Measurements from ENCODE around the gene MYO15B. TPM values are rescaled to one million over a fixed set of nuclear protein-coding genes. Genes with fewer than 3 reads are reported as not detected.

The MYO15B gene
- total and polyA plus RNA-seq, 2 of the 13 experiments (the other 11 are each of a cell fraction or from before 2014, with no cell fraction given): 2.8 to 8.1 TPM

- TF ChIP-seq USF2 (IDR thresholded peaks at IDR 0.05; ENCODE audit: low read depth, low read length) (no peak), USF2 (CRISPR knock-in tag; IDR thresholded peaks at IDR 0.05; ENCODE audit: borderline replicate concordance) (peak; percentile 82; the same call in 1 of the 2 replicates), MATR3 (CRISPR knock-in tag; IDR thresholded peaks at IDR 0.05) (no peak), ZNF841 (CRISPR knock-in tag; IDR thresholded peaks at IDR 0.05; ENCODE audit: borderline replicate concordance) (no peak), ZNF20 (CRISPR knock-in tag; IDR thresholded peaks at IDR 0.05) (peak; percentile 65; the same call in 1 of the 2 replicates), RARG (CRISPR knock-in tag; IDR thresholded peaks at IDR 0.05; ENCODE audit: low read depth) (no peak), MNT (IDR thresholded peaks at IDR 0.05) (no peak), IRF9 (CRISPR knock-in tag; IDR thresholded peaks at IDR 0.05; ENCODE audit: borderline replicate concordance) (no peak; the same call in 1 of the 2 replicates), ZNF773 (CRISPR knock-in tag; IDR thresholded peaks at IDR 0.05; ENCODE audit: borderline replicate concordance) (no peak), RAD51 (IDR thresholded peaks at IDR 0.05; ENCODE audit: borderline replicate concordance) (no peak; the same call in 1 of the 2 replicates), ZNF607 (CRISPR knock-in tag; IDR thresholded peaks at IDR 0.05; ENCODE audit: borderline replicate concordance) (peak; percentile 95), ATAD3A (CRISPR knock-in tag; IDR thresholded peaks at IDR 0.05) (no peak), PRDM15 (CRISPR knock-in tag; IDR thresholded peaks at IDR 0.05) (no peak), LBX2 (CRISPR knock-in tag; IDR thresholded peaks at IDR 0.05; ENCODE audit: borderline replicate concordance) (peak; percentile 76; the same call in 1 of the 2 replicates), KLF9 (CRISPR knock-in tag; IDR thresholded peaks at IDR 0.05; ENCODE audit: low read depth) (no peak; the same call in 1 of the 2 replicates), PCBP1 (IDR thresholded peaks at IDR 0.05; ENCODE audit: borderline replicate concordance, low read depth, low read length) (no peak), ZNF230 (CRISPR knock-in tag; IDR thresholded peaks at IDR 0.05) (peak; percentile 66; the same call in 1 of the 2 replicates), ZFAT (CRISPR knock-in tag; conservative IDR thresholded peaks at IDR 0.05) (no peak), NFKBIZ (CRISPR knock-in tag; IDR thresholded peaks at IDR 0.05) (no peak), TSC22D2 (CRISPR knock-in tag; IDR thresholded peaks at IDR 0.05; ENCODE audit: borderline replicate concordance) (no peak)
These were observed 38.1 kb upstream of the MYO15B start (continued) for GRCh38 chr17:75549246-75550138.

All from HepG2 (cell line).